H1 (cell line): ENCODE data around the gene OGFOD1. TPM values are rescaled to one million over a fixed set of nuclear protein-coding genes. Genes with fewer than 3 reads are reported as not detected.
A peak's percentile ranks its signal among the peaks of the same experiment; 100 is the strongest.

Experiments
- CTCF ChIA-PET: fragments of 300-600 bp; sonication (Branson Sonifier 250); formaldehyde crosslinking; loops from one replicate; lab custom pipeline; 2021; ENCODE audit not compliant: partially characterized antibody; lab: Charles Lee
- POLR2A ChIA-PET: fragments of 300-600 bp; sonication (Branson Sonifier 250); formaldehyde crosslinking; loops from one replicate; lab custom pipeline; 2021; ENCODE audit warnings: inconsistent platforms; ENCODE audit not compliant: partially characterized antibody; lab: Charles Lee
- DNase-seq, 2 experiments: peaks; one replicate each; pipeline versions ENCODE4 v3.0.0 to v3.0.0-alpha.2; 2010 to 2022; ENCODE audit warnings: low spot score in 2 of 2, low read depth in 1 of 2, mixed read lengths in 1 of 2
- FAIRE-seq: peaks from 2 replicates; lab custom pipeline; 2011; peaks lifted over from hg19 to GRCh38; lab: Jason Lieb, UNC
- H2AFZ ChIP-seq: 2 replicates; pipeline ENCODE4 v1.8.1; 2012; ENCODE audit warnings: low read length, inconsistent platforms
- H2AK5ac ChIP-seq: 2 replicates; pipeline ENCODE4 v1.6.1; 2013; ENCODE audit warnings: low read depth, low read length
- H2BK120ac ChIP-seq: replicated peaks from 2 replicates; pipeline ENCODE3; 2013; ENCODE audit warnings: low read depth, low read length, inconsistent platforms
- H2BK12ac ChIP-seq: 2 replicates; pipeline ENCODE4 v1.6.1; 2013; ENCODE audit warnings: low read depth, low read length
- H2BK15ac ChIP-seq: 2 replicates; pipeline ENCODE4 v1.6.1; 2013; ENCODE audit warnings: low read length
- H2BK20ac ChIP-seq: 2 replicates; pipeline ENCODE4 v1.6.1; 2013; ENCODE audit warnings: low read length
- H2BK5ac ChIP-seq: 2 replicates; pipeline ENCODE4 v1.6.1; 2013; ENCODE audit warnings: low read depth, low read length
- H3K14ac ChIP-seq: 2 replicates; pipeline ENCODE4 v1.6.1; 2013; ENCODE audit warnings: inconsistent platforms; ENCODE audit not compliant: insufficient read length
- H3K18ac ChIP-seq: 2 replicates; pipeline ENCODE4 v1.6.1; 2013; ENCODE audit warnings: low read length; ENCODE audit errors: extremely low read depth
- H3K23ac ChIP-seq: 2 replicates; pipeline ENCODE4 v1.6.1; 2013; ENCODE audit warnings: inconsistent platforms; ENCODE audit not compliant: insufficient read length
- H3K23me2 ChIP-seq: 2 replicates; pipeline ENCODE4 v1.6.1; 2013; ENCODE audit warnings: low read depth, low read length
- H3K27ac ChIP-seq: 2 replicates; pipeline ENCODE4 v1.6.1; 2011; ENCODE audit warnings: low read depth, low read length, inconsistent platforms
- H3K27me3 ChIP-seq, 4 experiments: replicated peaks in 1 of 4; 1 replicate in 1 of 4; 2 replicates in 3 of 4; pipeline versions ENCODE4 v1.6.1 to v1.8.1; 2011 to 2013; ENCODE audit warnings: low read length in 3 of 4, mild to moderate bottlenecking in 3 of 4, inconsistent platforms in 2 of 4, mixed read lengths in 2 of 4, moderate library complexity in 1 of 4; ENCODE audit not compliant: control insufficient read depth in 3 of 4, insufficient read depth in 3 of 4; ENCODE audit errors: extremely low read depth in 1 of 4
- H3K36me3 ChIP-seq, 4 experiments: 2 replicates each; pipeline versions ENCODE4 v1.6.1 to v1.8.1; 2011 to 2013; ENCODE audit warnings: mild to moderate bottlenecking in 4 of 4, low read length in 3 of 4, moderate library complexity in 2 of 4, control low read depth in 1 of 4, inconsistent platforms in 1 of 4; ENCODE audit not compliant: insufficient read depth in 4 of 4, control insufficient read depth in 2 of 4
- H3K4ac ChIP-seq: replicated peaks from 2 replicates; pipeline ENCODE3; 2013; ENCODE audit warnings: low read length, low read depth, mixed read lengths, inconsistent platforms; ENCODE audit not compliant: insufficient read length
- H3K4me1 ChIP-seq, 4 experiments: replicated peaks in 1 of 4; 1 replicate in 1 of 4; 2 replicates in 3 of 4; pipeline versions ENCODE4 v1.6.1 to v1.8.1; 2011 to 2013; ENCODE audit warnings: low read length in 3 of 4, inconsistent platforms in 2 of 4, mixed read lengths in 1 of 4; ENCODE audit not compliant: insufficient read depth in 4 of 4, control insufficient read depth in 3 of 4
- H3K4me2 ChIP-seq, 2 experiments: 2 replicates each; pipeline versions ENCODE4 v1.6.1 to v1.8.1; 2011 to 2013; ENCODE audit warnings: low read depth in 2 of 2, low read length in 2 of 2, control low read depth in 1 of 2, inconsistent platforms in 1 of 2, mild to moderate bottlenecking in 1 of 2; ENCODE audit not compliant: insufficient read depth in 1 of 2
- H3K4me3 ChIP-seq, 4 experiments: fragments of 200-600, 300-600 bp in 1 of 4; sonication (generic), shearing (Covaris generic), sonication (Bioruptor Twin) in 1 of 4; 2 replicates each; pipeline versions ENCODE4 v1.5.1 to v1.8.1; 2011 to 2016; ENCODE audit warnings: low read length in 4 of 4, low read depth in 3 of 4, control low read depth in 2 of 4, inconsistent platforms in 2 of 4, mild to moderate bottlenecking in 2 of 4, mixed read lengths in 1 of 4, moderate library complexity in 1 of 4; ENCODE audit not compliant: insufficient read depth in 2 of 4; ENCODE audit errors: extremely low read depth in 1 of 4
- H3K56ac ChIP-seq: replicated peaks from 2 replicates; pipeline ENCODE3; 2013; ENCODE audit warnings: low read depth, mild to moderate bottlenecking, mixed read lengths, low read length, inconsistent platforms; ENCODE audit not compliant: insufficient read length
- H3K79me1 ChIP-seq: 2 replicates; pipeline ENCODE4 v1.6.1; 2013; ENCODE audit warnings: low read depth, low read length, control low read depth
- H3K79me2 ChIP-seq, 2 experiments: 2 replicates each; pipeline versions ENCODE4 v1.6.1 to v1.8.1; 2012 to 2013; ENCODE audit warnings: low read length in 2 of 2, mild to moderate bottlenecking in 2 of 2, inconsistent platforms in 1 of 2; ENCODE audit not compliant: insufficient read depth in 2 of 2, control insufficient read depth in 1 of 2
- H3K9ac ChIP-seq, 4 experiments: replicated peaks in 1 of 4; 1 replicate in 1 of 4; 2 replicates in 3 of 4; pipeline versions ENCODE4 v1.6.1 to v1.8.1; 2011 to 2013; ENCODE audit warnings: low read depth in 3 of 4, low read length in 3 of 4, control low read depth in 2 of 4, mild to moderate bottlenecking in 2 of 4, moderate library complexity in 2 of 4, inconsistent platforms in 1 of 4; ENCODE audit errors: extremely low read depth in 1 of 4
- H3K9me3 ChIP-seq, 2 experiments: 2 replicates each; pipeline versions ENCODE4 v1.6.1 to v1.8.1; 2012 to 2013; ENCODE audit warnings: mild to moderate bottlenecking in 2 of 2, moderate library complexity in 2 of 2, control low read depth in 1 of 2, inconsistent platforms in 1 of 2, low read depth in 1 of 2, low read length in 1 of 2, mixed read lengths in 1 of 2; ENCODE audit not compliant: insufficient read depth in 2 of 2
- H4K20me1 ChIP-seq, 2 experiments: replicated peaks in 1 of 2; 2 replicates each; pipeline versions ENCODE3 to v1.8.1; 2011 to 2013; ENCODE audit warnings: inconsistent platforms in 2 of 2, low read length in 2 of 2, mild to moderate bottlenecking in 1 of 2; ENCODE audit not compliant: insufficient read depth in 2 of 2, control insufficient read depth in 1 of 2
- H4K5ac ChIP-seq: 2 replicates; pipeline ENCODE4 v1.6.1; 2013; ENCODE audit warnings: low read length, low read depth, mixed read lengths, inconsistent platforms; ENCODE audit not compliant: insufficient read length
- H4K8ac ChIP-seq: 2 replicates; pipeline ENCODE4 v1.8.0; 2013; ENCODE audit warnings: mild to moderate bottlenecking, moderate library complexity, low read length, inconsistent platforms; ENCODE audit not compliant: insufficient read depth; ENCODE audit errors: extremely low read depth
- H4K91ac ChIP-seq: replicated peaks from 2 replicates; pipeline ENCODE3; 2013; ENCODE audit warnings: low read length, mixed read lengths, inconsistent platforms; ENCODE audit not compliant: insufficient read length
- SAP30 ChIP-seq: fragments of 300-600 bp; sonication (generic); IDR thresholded peaks from 2 replicates; pipeline ENCODE4 v1.7.1; 2012; ENCODE audit warnings: low read length, moderate library complexity, mild to moderate bottlenecking, inconsistent platforms; ENCODE audit not compliant: insufficient read depth, insufficient replicate concordance
- SUZ12 ChIP-seq: fragments of 200-600 bp; sonication (generic); IDR thresholded peaks from 2 replicates; pipeline ENCODE4 v1.6.1; 2012; ENCODE audit warnings: mild to moderate bottlenecking, inconsistent platforms, low read length, moderate library complexity, mixed read lengths
- WGBS, 2 experiments: shearing (Covaris generic) in 1 of 2; methylation state at CpG; one replicate each; pipeline versions ENCODE4 v1.1.6 to v1.1.7; 2013 to 2015; ENCODE audit warnings: low lambda C conversion rate in 2 of 2, mixed read lengths in 2 of 2, inconsistent platforms in 1 of 2, low coverage in 1 of 2, missing lambda C conversion rate in 1 of 2; ENCODE audit not compliant: insufficient replicate concordance in 2 of 2, insufficient coverage in 1 of 2, insufficient read length in 1 of 2; ENCODE audit errors: extremely low coverage in 1 of 2, missing lambda C conversion rate in 1 of 2; 5-methylcytosine and 5-hydroxymethylcytosine counted together
- polyA plus RNA-seq, 7 experiments: library from polyadenylated mRNA; depleted of rRNA in 3 of 7; stranded (reverse) in 5 of 7; unstranded in 2 of 7; fragments of >200 nt in 5 of 7; fragments of 200-250 nt in 2 of 7; gene quantifications; 1 replicate in 5 of 7; 2 replicates in 1 of 7; 4 replicates in 1 of 7; pipeline versions ENCODE4 v1.2.1 to v1.2.3, GENCODE V29; 2011 to 2013; ENCODE audit warnings: missing spikeins in 2 of 7, mixed read lengths in 2 of 7
- total RNA-seq: library from RNA; stranded (reverse); fragmentation: NEBNext Ultra II Directional; extraction: Animal tissue kit (Norgen Biotek cat#: 25700); gene quantifications from 2 replicates; pipeline ENCODE4 v1.2.1, GENCODE V29; 2021

The OGFOD1 gene
- total and polyA plus RNA-seq, 2 of the 8 experiments (the other 6 are each of a cell fraction or from before 2014, with no cell fraction given) = 24.6 to 61.4 TPM

- POLR2A ChIA-PET = no interaction called here
- H4K91ac ChIP-seq = no peak overlapping the region
- peak overlapping the region; percentile 46 to 83 (median 62); a peak in 7 of 8 replicates for H3K4me3 ChIP-seq
- no peak overlapping the region for H2BK20ac ChIP-seq
- WGBS, 2 experiments = 8% methylated on average over 14 of the region's 16 CpGs; no CpG with 5 or more reads in 1 of the 2 experiments
- no peak overlapping the region for H2AFZ ChIP-seq
- H4K8ac ChIP-seq = no peak overlapping the region
- no peak overlapping the region for H2BK15ac ChIP-seq
- H3K23me2 ChIP-seq = peaks cover 9% of the 10 kb centered on the region; the same call in 1 of the 2 replicates
- no peak overlapping the region for H4K5ac ChIP-seq
- H3K79me2 ChIP-seq = peaks cover 0 to 21% of the 10 kb centered on the region in 2 experiments; a peak in 1 of 4 replicates
- TF ChIP-seq SAP30 (no peak), SUZ12 (peak; percentile 4; the same call in 1 of the 2 replicates)
- H3K56ac ChIP-seq = no peak overlapping the region
- no peaks in the 10 kb centered on the region for H3K79me1 ChIP-seq
- DNase-seq = no peak
- FAIRE-seq = no peak
- no peak overlapping the region for H2BK5ac ChIP-seq
- peaks cover 0 to 6% (median 3%) of the 10 kb centered on the region in 4 experiments; a peak in 3 of 7 replicates for H3K27me3 ChIP-seq
- H3K18ac ChIP-seq = no peak overlapping the region
- CTCF ChIA-PET = no interaction called here
- H3K27ac ChIP-seq = no peak overlapping the region
- H3K23ac ChIP-seq = no peak overlapping the region
- no peak overlapping the region for H3K14ac ChIP-seq
- no peak overlapping the region for H2BK120ac ChIP-seq
- no peaks in the 10 kb centered on the region for H3K36me3 ChIP-seq
- peaks cover 2 to 11% of the 10 kb centered on the region in 2 experiments for H4K20me1 ChIP-seq
- no peak overlapping the region for H2AK5ac ChIP-seq
- H2BK12ac ChIP-seq = no peak overlapping the region
- peak overlapping the region; percentile 79 to 85 for H3K4me2 ChIP-seq
- H3K4me1 ChIP-seq = peaks cover 0 to 12% (median 8%) of the 10 kb centered on the region in 4 experiments; a peak in 6 of 7 replicates
- no peaks in the 10 kb centered on the region for H3K9me3 ChIP-seq
- no peak overlapping the region for H3K4ac ChIP-seq
- no peak overlapping the region for H3K9ac ChIP-seq
Observed at GRCh38 chr16:56424404-56424764, 27.0 kb upstream of the OGFOD1 start.
